Kidney (tissue), 14 donors: Measurements from ENCODE around the gene ABHD10. TPM values are rescaled to one million over a fixed set of nuclear protein-coding genes. Genes with fewer than 3 reads are reported as not detected.
A peak's percentile ranks its signal among the peaks of the same experiment; 100 is the strongest.

ENCODE experiments used
- DNase-seq, 5 donors: peaks; one replicate each; pipeline ENCODE4 v3.0.0-alpha.2; 2013 to 2020
- FAIRE-seq: peaks from 2 replicates; lab custom pipeline; 2012; peaks lifted over from hg19 to GRCh38; lab: Jason Lieb, UNC
- H3K27ac ChIP-seq, 2 donors: one replicate each; pipeline ENCODE4 v1.7.0; 2013; ENCODE audit warnings: low read depth in 2 of 2, low read length in 2 of 2, inconsistent platforms in 1 of 2
- H3K27me3 ChIP-seq: one replicate; pipeline ENCODE4 v1.7.1; 2013; ENCODE audit warnings: low read length, inconsistent platforms; ENCODE audit not compliant: control insufficient read depth, insufficient read depth
- H3K36me3 ChIP-seq, 3 donors: one replicate each; pipeline versions ENCODE4 v1.7.0 to v1.7.1; 2013; ENCODE audit warnings: low read length in 3 of 3, control low read depth in 1 of 3, inconsistent platforms in 1 of 3; ENCODE audit not compliant: insufficient read depth in 3 of 3, control insufficient read depth in 2 of 3
- H3K4me1 ChIP-seq, 3 donors: one replicate each; pipeline versions ENCODE4 v1.7.0 to v1.7.1; 2013; ENCODE audit warnings: low read length in 3 of 3, inconsistent platforms in 1 of 3, low read depth in 1 of 3; ENCODE audit not compliant: control insufficient read depth in 2 of 3, insufficient read depth in 2 of 3
- H3K4me3 ChIP-seq, 3 donors: one replicate each; pipeline versions ENCODE4 v1.7.0 to v1.8.1; 2013; ENCODE audit warnings: low read length in 3 of 3, control low read depth in 1 of 3, inconsistent platforms in 1 of 3
- H3K9ac ChIP-seq, 3 donors: one replicate each; pipeline versions ENCODE4 v1.7.0 to v1.7.1; 2013; ENCODE audit warnings: low read length in 3 of 3, control low read depth in 1 of 3, inconsistent platforms in 1 of 3
- H3K9me3 ChIP-seq, 3 donors: one replicate each; pipeline versions ENCODE4 v1.7.0 to v1.7.1; 2013; ENCODE audit warnings: low read length in 3 of 3, control low read depth in 1 of 3, inconsistent platforms in 1 of 3; ENCODE audit not compliant: control insufficient read depth in 2 of 3, insufficient read depth in 1 of 3
- CTCF ChIP-seq: IDR thresholded peaks from 3 replicates; pipeline ENCODE4 v1.5.1; 2012; ENCODE audit warnings: mild to moderate bottlenecking, moderate library complexity, borderline replicate concordance; ENCODE audit not compliant: insufficient read depth; ENCODE audit errors: extremely low read depth
- intact Hi-C: fragments of 100-400 bp; cut with DNase I; formaldehyde crosslinking; loops from one replicate; pipeline ENCODE4 v1.11.1; 2022
- polyA plus RNA-seq: library from polyadenylated mRNA; stranded (reverse); fragments of 350-450 nt; fragmentation: Illumina TruSeq; extraction: RNeasy Lipid Tissue Mini Kit (QIAGEN cat#74804); gene quantifications from one replicate; pipeline ENCODE4 v1.2.3, GENCODE V29; 2014; ENCODE audit warnings: low read depth, low replicate concordance; ENCODE audit not compliant: insufficient read depth
- total RNA-seq: library from RNA; stranded (reverse); fragmentation: NEBNext Ultra II Directional; extraction: Animal tissue kit (Norgen Biotek cat#: 25700); gene quantifications from one replicate; pipeline ENCODE4 v1.2.1, GENCODE V29; 2021
- donor health status: control.
- donor health status: control.
- donor health status: control.
- donor health status: control.
- donor health status: control.
- donor health status: DM: yes; HTN: yes; CAD: no.
- donor health status: Normal renal cell carcinoma (clear cell type).

The ABHD10 gene
- total and polyA plus RNA-seq, 2 donors from 2014 or later: 30.9 to 53.2 TPM

DNA sequence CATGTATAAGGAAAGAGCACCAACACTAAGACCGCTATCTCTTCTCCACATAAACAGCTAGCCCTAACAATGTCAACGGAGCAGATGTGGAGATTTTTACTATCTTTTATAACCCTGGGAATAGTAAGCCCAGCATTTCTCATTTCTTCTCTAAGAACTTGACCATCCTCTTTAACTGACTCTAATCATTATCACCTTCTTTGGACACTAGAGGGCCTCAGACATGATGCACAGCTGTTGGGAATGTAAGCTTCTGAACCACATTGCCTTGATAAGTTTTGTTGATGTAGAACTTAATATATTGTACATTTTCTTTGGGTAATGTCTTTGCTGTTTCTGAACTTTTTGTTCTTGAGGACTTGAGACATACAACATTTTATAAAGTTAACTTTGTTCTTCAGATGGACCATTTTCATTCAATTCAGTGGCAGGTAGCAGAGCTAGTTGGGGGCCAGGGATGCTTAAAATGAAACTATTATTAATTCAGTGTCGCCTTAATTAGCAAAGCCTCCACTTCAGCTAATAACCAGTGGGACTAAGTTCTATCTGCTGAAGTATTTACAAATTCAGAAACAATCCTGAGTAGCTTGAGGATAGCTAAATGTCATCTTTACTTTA is 10.3 kb downstream of the ABHD10 start:
- no peak overlapping the region for H3K4me3 ChIP-seq
- H3K9me3 ChIP-seq: no peaks in the 10 kb centered on the region
- H3K36me3 ChIP-seq: peaks cover 0 to 17% (median 16%) of the 10 kb centered on the region in 3 donors
- no peaks in the 10 kb centered on the region for H3K27me3 ChIP-seq
- TF ChIP-seq CTCF: peak; percentile 66
- DNase-seq (peak in 2 of 5 donors; percentile 76 to 81), FAIRE-seq (peak; percentile 92)
- no peak overlapping the region for H3K9ac ChIP-seq
- no peak overlapping the region for H3K27ac ChIP-seq
- H3K4me1 ChIP-seq: no peaks in the 10 kb centered on the region
- intact Hi-C loops: no loop called here

GRCh38 chr3:111993038-111993437 is 14.2 kb downstream of the ABHD10 start:
- H3K9me3 ChIP-seq: no peaks in the 10 kb centered on the region
- no peak overlapping the region for H3K9ac ChIP-seq
- H3K27ac ChIP-seq: no peak overlapping the region
- no peak for TF ChIP-seq CTCF
- no peaks in the 10 kb centered on the region for H3K27me3 ChIP-seq
- intact Hi-C loops: no loop called here
- H3K4me3 ChIP-seq: no peak overlapping the region
- peaks cover 0 to 9% (median 8%) of the 10 kb centered on the region in 3 donors for H3K36me3 ChIP-seq
- FAIRE-seq (no peak), DNase-seq (no peak)
- H3K4me1 ChIP-seq: no peaks in the 10 kb centered on the region

DNA sequence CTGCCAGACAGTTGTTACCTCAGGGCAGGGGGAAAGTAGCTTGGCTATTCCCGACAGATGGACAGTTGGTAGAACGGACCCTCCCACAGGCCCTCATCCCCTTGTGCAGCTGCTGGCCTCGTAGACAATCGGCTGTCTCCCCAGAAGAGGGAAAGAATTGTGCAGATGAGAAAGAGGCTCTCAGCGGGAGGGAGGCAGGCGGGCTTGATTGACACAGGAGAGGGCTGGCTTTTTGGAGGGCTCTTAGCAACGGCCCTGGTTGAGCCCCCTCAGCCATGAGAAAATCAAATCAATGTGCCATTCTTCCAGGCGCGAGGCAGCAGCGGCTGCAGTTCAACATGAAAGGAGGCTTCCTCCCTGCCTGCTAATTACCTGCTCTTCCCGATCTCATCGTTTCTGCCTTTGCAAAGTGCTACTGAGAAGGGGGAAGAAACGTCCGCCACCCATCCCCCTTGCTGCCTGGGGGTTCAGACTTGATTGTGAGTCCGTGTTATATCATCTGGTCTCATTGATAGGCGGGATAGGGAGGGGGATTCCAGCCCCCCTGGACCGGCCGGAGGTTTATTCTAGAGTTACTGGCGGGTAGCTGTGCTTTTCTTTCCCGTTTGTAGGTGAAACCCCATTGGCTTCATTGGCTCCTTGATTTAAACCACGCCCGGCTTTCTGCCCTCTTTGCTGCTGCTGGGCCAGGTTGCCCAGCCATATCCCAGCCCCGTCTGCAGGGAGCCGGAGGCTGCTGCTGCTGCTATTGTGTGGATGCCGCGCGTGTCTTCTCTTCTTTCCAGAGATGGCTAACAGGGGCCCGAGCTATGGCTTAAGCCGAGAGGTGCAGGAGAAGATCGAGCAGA is 20.0 kb downstream of the ABHD10 start, which contains the start of gene TAGLN3:
Gene TAGLN3 (plus strand): TSS at position 287 of the 848 bp plus-strand sequence. CDS start 501 bp downstream, at position 788.
- Histone ChIP-seq H3K9ac (peak within 1 kb of the TSS in 2 of 3 donors; percentile 30 to 56), H3K9me3 (no peaks in the 10 kb centered on the region), H3K27ac (no peak within 1 kb of the TSS), H3K4me3 (peak within 1 kb of the TSS; percentile 58 to 69 (median 67)), H3K4me1 (peaks cover 0 to 3% (median 0%) of the 10 kb centered on the region in 3 donors), H3K36me3 (no peaks in the 10 kb centered on the region), H3K27me3 (no peaks in the 10 kb centered on the region)
- no peak for TF ChIP-seq CTCF
- FAIRE-seq (no peak), DNase-seq (peak; percentile 35 to 74 (median 68))
- intact Hi-C loops: no loop called here
